Measurements from ENCODE around the gene PIH1D1.

DNA sequence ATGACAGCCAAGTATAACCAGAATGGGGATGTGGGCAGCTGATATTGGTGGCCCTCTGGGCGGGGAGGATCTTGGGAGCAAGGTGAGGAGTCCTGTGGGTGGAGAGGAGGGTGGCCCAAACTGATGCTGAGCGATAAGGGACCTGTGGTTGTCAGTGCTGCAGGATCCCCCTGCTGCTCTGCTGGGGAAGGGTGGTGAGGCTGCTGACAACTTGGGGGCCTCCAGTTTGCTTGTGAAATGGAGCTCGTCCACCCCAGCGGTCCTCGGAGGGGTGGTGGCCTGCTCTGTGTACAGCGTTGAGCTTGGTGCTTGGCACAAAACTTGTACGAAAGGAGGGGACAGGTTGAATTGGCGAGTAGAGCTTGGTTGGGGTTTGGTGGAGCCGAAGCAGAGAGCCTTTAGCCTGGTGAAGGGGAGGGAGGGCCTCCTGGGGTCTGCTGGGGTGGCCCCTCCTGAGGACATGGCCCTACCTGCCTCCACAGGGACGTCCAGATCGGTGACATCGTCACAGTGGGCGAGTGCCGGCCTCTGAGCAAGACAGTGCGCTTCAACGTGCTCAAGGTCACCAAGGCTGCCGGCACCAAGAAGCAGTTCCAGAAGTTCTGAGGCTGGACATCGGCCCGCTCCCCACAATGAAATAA is 47.5 kb upstream of the PIH1D1 start:
- TF ChIP-seq CTCF (conservative IDR thresholded peaks at IDR 0.05; ENCODE audit: low read length) (no peak), EZH2phosphoT487 (IDR thresholded peaks at IDR 0.05; ENCODE audit: borderline replicate concordance) (no peak)

Measured in Loucy (cell line).